Sigmoid colon (tissue), 4 donors: ENCODE results near the gene CHL1.

Source experiments
- EP300 ChIP-seq, 4 donors: sonication (generic); formaldehyde crosslinking; IDR thresholded peaks; one replicate each; pipeline ENCODE4 v1.6.1; 2017; ENCODE audit warnings: antibody characterized with exemption in 4 of 4
- POLR2A ChIP-seq, 2 donors: fragments of 450-650 bp; IDR thresholded peaks; one replicate each; pipeline ENCODE4 v1.6.1; 2016; ENCODE audit warnings: antibody characterized with exemption in 2 of 2, mild to moderate bottlenecking in 2 of 2, moderate library complexity in 2 of 2
- POLR2AphosphoS5 ChIP-seq, 4 donors: sonication (generic); formaldehyde crosslinking; IDR thresholded peaks; one replicate each; pipeline ENCODE4 v1.6.1; 2017; ENCODE audit warnings: antibody characterized with exemption in 4 of 4
- TF ChIP-seq, protein P1 (sequence below), 4 experiments: fragments of 450-650 bp in 3 of 4; fragments of 200-600 bp in 1 of 4; IDR thresholded peaks; one replicate each; pipeline ENCODE4 v1.5.1; 2016 to 2019; ENCODE audit warnings: antibody characterized with exemption in 4 of 4, mild to moderate bottlenecking in 3 of 4, moderate library complexity in 2 of 4

DNA sequence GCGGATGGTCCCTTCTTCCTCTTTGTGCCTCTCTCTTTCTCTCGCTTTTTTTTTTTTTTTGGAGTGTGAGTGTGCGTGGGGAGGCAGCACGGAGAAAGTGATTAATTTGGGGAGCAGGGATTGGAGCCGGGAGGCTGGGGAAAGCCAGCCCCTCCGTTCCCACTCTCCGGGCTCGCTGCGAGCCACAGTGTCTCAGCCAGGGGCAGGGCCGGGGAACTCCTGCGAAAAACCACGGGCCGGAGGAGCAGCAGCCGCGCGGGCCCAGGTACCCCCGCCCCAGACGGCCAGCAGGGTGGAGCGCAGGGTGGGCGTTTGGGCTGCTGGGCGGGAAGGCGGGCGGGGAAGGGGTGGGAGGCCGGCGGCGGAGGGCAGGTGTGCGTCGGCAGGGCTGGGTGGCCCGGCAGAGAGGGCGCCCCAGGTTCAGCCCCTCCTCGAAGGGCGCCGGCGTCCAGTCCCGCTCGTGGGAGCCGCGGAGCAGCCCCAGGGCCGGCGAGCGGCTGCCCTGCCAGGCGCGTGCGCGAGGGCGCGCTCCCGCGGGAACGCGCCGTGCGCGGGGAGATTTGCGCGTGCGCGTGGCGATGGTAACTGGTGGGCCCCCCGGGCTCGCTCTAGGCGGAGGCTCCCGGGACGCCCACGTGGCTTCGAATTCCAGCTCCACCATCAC, 1.4 kb downstream of the CHL1 start:
- TF ChIP-seq, protein P1, sequence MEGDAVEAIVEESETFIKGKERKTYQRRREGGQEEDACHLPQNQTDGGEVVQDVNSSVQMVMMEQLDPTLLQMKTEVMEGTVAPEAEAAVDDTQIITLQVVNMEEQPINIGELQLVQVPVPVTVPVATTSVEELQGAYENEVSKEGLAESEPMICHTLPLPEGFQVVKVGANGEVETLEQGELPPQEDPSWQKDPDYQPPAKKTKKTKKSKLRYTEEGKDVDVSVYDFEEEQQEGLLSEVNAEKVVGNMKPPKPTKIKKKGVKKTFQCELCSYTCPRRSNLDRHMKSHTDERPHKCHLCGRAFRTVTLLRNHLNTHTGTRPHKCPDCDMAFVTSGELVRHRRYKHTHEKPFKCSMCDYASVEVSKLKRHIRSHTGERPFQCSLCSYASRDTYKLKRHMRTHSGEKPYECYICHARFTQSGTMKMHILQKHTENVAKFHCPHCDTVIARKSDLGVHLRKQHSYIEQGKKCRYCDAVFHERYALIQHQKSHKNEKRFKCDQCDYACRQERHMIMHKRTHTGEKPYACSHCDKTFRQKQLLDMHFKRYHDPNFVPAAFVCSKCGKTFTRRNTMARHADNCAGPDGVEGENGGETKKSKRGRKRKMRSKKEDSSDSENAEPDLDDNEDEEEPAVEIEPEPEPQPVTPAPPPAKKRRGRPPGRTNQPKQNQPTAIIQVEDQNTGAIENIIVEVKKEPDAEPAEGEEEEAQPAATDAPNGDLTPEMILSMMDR (IDR thresholded peaks at IDR 0.05), result no peak
- TF ChIP-seq EP300 (IDR thresholded peaks at IDR 0.05) (no peak), POLR2A (IDR thresholded peaks at IDR 0.05) (no peak), POLR2AphosphoS5 (IDR thresholded peaks at IDR 0.05) (no peak)
